HG02973 (cell line): ENCODE results near the gene BUB3.

Experiments
- ATAC-seq: cut with Tn5 transposase; IDR thresholded peaks from one replicate; pipeline ENCODE4 v1.9.1; 2021; ENCODE audit warnings: moderate library complexity; ENCODE audit not compliant: unreplicated experiment

Gene BUB3

DNA sequence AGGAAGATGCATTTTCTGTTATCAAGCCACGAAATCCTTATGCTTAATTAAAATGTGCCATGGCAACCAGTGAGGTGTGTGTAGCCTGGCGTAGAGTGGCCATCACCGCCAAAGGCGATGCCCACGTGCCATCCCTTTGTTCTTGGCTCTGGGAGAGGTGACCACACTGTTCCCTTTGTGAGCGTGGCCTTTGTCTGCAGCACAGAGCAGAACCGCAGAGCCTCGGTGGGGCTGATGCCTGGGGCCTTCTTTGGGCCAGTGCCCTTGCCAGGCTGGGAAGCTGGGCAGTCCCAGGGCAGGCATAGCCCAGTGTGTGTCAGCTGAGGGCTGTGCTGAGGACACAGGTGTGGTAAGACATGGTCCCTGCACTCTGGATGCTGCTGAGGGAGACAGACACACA is 48.3 kb downstream of the BUB3 start:
- ATAC-seq, result no peak

GRCh38 chr10:123203393-123204126 is 49.4 kb downstream of the BUB3 start:
- ATAC-seq, result no peak

- no peak for ATAC-seq
Observed at GRCh38 chr10:123204127-123204461, 49.9 kb downstream of the BUB3 start.

DNA sequence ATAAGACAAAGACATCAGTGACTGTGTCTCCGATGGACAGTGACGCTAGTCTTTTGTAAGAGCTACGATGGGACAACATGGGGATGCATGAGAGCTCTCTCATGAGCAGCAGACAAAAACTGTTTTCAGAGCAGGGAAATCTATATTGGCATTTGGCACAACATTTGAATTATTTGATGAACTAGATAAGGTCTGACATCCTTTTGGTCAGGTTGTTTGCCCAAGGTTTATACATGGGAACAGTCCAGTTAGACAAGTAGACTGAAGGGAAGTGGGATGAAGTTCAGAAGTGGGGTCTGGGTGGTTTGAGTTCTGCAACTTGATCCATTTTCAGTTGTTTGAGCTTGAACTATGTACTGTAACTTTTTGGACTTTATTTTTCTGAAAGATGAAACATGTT is 50.8 kb downstream of the BUB3 start:
- no peak for ATAC-seq

DNA sequence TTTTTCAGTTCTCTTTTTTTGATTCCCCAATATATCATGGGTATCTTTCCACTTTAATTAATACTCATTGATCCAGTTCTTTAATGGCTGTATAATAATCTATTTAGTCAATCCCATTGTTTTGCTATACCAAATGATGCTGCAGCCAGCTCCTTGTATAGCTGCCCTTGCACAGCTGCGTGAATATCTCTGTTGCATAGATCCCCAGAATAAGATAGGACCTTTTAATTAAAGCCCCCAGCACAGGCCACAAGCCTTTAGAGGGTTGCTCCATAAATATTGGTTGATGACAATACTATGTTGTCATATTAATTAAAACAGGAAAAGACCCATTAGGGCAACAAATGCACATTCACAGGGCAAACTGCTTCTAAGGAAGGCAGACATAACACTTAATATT is 57.9 kb downstream of the BUB3 start:
- ATAC-seq, result no peak

DNA sequence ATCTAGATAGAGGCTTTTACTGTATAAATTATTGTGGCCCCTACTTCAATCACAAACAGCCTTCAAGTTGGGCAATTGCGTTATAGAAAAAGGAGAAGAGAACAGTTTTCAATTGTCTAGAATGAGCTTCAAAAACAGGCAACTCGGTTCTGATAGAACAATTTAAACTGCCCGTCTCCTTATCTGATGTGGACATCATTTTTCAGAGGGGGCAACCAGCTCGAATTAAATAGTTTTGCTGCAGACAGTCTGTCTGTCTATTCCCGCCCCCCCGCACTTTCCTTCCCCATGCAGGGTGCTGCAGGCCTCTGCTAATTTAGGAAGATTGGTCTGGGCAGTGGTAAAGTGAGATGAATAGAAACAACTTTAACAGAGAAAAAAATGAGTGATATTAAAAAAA is 58.4 kb downstream of the BUB3 start:
- no peak for ATAC-seq

GRCh38 chr10:123213192-123213591 is 59.0 kb downstream of the BUB3 start:
- ATAC-seq, result no peak
